ENCODE results near the gene ITGAV.

DNA sequence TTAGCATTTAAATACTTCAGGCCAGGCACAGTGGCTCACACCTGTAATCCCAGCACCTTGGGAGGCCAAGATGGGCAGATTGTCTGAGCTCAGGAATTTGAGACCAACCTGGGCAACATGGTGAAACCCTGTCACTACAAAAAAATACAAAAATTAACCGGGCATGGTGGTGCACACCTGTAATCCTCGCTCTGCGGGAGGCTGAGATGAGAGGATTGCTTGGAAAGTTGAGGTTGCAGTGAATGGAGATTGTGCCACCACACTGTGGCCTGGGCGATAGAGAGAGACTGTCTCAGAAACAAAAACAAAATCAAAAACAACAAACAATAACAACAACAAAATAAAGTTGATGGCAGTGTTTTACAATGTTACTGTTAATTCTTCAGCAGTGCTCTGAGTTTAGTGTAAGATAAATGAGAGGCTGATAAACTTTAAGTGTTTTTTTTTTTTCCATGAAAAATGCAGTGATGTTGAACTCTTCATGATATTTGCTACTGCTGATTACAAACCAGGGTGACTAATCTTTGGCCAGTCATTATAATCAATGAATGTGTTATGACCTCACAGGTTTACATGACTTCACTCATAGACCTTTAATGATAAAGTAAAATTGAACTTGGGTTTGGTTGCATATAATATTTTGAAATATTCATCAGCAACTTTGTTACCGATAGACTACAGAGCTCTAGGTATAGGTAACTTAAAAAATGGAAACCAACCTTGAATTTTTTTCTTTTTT, 2.5 kb downstream of the ITGAV start:
- TF ChIP-seq TAF1 (IDR thresholded peaks at IDR 0.05; ENCODE audit: borderline replicate concordance, insufficient read depth, low read length), result no peak
- no peak for TF ChIP-seq SIN3A (IDR thresholded peaks at IDR 0.05; ENCODE audit: borderline replicate concordance, insufficient read depth, low read length)
- TF ChIP-seq, protein P1, sequence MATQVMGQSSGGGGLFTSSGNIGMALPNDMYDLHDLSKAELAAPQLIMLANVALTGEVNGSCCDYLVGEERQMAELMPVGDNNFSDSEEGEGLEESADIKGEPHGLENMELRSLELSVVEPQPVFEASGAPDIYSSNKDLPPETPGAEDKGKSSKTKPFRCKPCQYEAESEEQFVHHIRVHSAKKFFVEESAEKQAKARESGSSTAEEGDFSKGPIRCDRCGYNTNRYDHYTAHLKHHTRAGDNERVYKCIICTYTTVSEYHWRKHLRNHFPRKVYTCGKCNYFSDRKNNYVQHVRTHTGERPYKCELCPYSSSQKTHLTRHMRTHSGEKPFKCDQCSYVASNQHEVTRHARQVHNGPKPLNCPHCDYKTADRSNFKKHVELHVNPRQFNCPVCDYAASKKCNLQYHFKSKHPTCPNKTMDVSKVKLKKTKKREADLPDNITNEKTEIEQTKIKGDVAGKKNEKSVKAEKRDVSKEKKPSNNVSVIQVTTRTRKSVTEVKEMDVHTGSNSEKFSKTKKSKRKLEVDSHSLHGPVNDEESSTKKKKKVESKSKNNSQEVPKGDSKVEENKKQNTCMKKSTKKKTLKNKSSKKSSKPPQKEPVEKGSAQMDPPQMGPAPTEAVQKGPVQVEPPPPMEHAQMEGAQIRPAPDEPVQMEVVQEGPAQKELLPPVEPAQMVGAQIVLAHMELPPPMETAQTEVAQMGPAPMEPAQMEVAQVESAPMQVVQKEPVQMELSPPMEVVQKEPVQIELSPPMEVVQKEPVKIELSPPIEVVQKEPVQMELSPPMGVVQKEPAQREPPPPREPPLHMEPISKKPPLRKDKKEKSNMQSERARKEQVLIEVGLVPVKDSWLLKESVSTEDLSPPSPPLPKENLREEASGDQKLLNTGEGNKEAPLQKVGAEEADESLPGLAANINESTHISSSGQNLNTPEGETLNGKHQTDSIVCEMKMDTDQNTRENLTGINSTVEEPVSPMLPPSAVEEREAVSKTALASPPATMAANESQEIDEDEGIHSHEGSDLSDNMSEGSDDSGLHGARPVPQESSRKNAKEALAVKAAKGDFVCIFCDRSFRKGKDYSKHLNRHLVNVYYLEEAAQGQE (IDR thresholded peaks at IDR 0.05; ENCODE audit: insufficient read depth in 1 of 2, low read depth in 2 of 2, low read length in 2 of 2), result no peak
- no peak for TF ChIP-seq POLR2AphosphoS5 (IDR thresholded peaks at IDR 0.05; ENCODE audit: low read depth, low read length)

All from PFSK-1 (cell line).